Glomerular visceral epithelial cell (primary cell): ENCODE results near the gene ARFGAP1.
"Not testable (repeated sequence)": the region's sequence is repeated elsewhere in the genome, so short reads cannot be mapped to it uniquely, and the experiment has no call there.

ENCODE experiments used
- DNase-seq: peaks from one replicate; pipeline ENCODE4 v3.0.0-alpha.2; 2016; ENCODE audit errors: extremely low spot score

ARFGAP1 gene

DNA sequence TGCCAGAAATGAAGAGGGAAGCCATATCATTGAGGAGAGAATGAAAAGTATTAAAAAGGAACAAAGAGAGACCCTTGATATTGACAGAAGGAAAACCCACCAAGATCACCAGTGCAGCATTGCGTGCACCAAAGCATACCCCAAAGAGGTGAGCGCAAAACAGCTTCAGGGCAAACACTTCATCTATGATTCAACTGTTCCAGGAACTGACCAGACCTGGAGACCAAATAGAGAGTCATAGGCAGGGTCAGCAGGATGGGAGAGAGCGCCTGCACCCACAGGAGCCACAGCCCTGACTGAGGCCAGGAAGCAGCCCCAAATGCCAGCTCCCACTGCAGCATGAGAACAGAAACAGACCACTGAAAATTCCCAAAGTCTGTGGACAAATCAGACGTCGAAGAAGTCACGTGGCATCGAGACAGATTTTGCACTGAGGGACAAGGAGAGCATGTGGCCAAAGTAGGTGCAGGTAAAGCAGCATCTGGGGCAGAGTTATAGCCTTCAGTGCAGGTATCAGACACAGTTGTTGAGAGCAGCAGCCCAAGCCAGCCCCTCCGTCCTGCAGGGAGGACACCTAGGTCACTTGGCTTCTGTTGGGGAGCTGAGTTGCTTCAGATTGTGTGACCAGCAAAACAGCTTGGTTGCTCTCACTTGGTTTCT lies 59.3 kb downstream of the ARFGAP1 start:
- DNase-seq, result no peak

GRCh38 chr20:63332488-63333240 lies 60.1 kb downstream of the ARFGAP1 start:
- DNase-seq, result no peak

DNA sequence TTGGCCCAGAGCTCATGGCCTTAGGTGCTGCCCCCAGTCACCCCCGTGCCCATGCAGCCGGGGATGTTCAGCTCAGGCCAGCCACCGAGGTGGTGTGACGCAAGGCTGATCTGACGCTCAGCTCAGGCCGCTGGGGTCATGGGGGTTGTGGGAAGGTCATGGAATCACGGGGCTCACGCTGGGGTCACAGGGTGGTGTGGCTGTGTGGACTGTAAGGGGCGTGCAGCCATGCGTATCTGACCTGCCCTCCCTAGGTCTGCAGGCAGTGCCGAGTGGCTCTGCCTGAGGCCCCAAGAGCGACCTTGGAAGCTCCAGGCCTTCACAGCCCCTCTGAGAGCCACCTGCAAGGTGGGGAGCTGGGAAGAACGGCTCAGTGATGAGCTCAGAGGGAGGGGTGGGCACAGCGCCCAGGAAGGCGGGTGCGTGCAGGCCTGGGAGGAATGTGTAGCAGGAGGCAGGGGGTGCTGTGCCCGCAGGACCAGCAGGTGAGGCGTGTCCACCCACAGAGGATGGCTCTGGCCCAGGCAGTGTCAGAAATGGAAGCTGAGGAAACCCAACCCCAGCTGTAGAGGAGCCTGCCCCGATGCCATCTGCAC lies 60.7 kb downstream of the ARFGAP1 start:
- DNase-seq, result no peak

- DNase-seq, result no peak
Observed at GRCh38 chr20:63334356-63334755, 61.7 kb downstream of the ARFGAP1 start.

DNA sequence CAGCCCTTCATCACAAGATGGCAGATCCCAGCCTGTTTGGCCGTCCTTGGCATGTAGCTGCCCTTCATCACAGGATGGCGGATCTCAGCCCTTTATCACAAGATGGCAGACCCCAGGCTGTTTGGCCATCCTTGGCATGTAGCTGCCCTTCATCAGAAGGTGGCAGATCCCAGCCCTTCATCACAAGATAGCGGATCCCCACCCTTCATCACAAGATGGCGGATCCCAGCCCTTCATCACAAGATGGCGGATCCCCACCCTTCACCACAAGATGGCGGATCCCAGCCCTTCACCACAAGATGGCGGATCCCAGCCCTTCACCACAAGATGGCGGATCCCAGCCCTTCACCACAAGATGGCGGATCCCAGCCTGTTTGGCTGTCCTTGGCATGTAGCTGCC lies 62.4 kb downstream of the ARFGAP1 start:
- DNase-seq, result not testable (repeated sequence)

DNA sequence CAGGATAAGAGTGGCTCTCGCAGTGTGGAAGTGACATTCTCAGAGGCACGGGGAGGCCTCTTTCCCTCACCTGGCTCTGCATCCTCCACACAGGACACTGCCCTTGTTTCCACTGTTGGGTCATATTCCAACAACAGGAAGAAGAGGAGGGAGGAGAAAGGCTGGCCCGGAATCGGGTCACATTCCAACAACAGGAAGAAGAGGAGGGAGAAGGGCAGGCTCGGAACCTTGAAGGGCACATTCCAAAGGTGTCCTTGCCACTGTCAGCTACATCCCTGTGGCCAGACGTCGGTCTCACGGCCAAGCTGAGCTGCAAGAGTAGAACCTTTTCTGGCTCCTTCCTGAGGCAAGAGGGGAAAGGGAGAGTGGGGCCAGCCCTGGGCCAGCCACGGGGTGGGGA lies 63.1 kb downstream of the ARFGAP1 start:
- no peak for DNase-seq

- no peak for DNase-seq
Observed at GRCh38 chr20:63336232-63336752, 63.7 kb downstream of the ARFGAP1 start.

DNA sequence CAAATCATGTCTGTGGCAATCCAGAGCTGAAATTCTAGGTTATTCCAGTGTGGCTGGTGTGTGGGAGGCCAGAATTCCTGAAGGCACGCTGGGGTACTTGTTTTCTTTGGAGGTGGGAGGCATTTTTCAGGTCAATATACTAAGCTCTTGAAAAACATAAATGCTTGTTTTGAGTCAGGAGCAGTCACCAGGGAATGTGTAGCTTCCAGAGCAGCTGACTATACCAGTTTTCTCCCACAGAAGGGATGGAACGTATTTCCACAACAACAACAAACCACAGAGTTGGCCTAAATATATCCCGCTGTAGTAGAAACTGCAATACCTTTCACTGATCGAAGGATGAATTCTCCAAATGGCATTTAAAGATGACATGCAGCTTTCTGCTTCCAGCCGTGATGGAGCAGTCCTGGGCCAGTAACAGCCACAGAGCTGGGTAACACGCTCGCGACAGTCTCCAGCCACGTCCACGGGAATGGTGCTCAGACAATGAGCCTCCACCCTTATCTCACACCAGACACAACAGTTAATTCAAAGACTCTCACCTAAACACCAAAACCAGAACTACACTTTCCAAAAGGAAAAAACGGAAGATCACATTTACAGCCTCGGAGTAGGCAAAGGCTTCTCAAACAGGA lies 65.3 kb downstream of the ARFGAP1 start:
- no peak for DNase-seq
